GM12891 (cell line): ENCODE results near the gene TBC1D30.

Experiments
- PAX5 ChIP-seq: IDR thresholded peaks from 2 replicates; pipeline ENCODE4 v1.6.1; 2011; ENCODE audit warnings: low read length, moderate library complexity, mild to moderate bottlenecking; ENCODE audit not compliant: insufficient read depth, severe bottlenecking
- POLR2A ChIP-seq: IDR thresholded peaks from 2 replicates; pipeline ENCODE4 v1.6.1; 2011; ENCODE audit warnings: low read depth, low read length, control low read depth
- POLR2AphosphoS5 ChIP-seq: IDR thresholded peaks from 2 replicates; pipeline ENCODE4 v1.6.1; 2011; ENCODE audit warnings: low read depth, low read length, control low read depth

- no peak for TF ChIP-seq POLR2A
- TF ChIP-seq POLR2AphosphoS5, result no peak
- TF ChIP-seq PAX5, result no peak
These were observed 79.2 kb downstream of the TBC1D30 start for GRCh38 chr12:64903479-64904152.
